ENCODE measurements around the gene NFATC1.

NFATC1 gene

DNA sequence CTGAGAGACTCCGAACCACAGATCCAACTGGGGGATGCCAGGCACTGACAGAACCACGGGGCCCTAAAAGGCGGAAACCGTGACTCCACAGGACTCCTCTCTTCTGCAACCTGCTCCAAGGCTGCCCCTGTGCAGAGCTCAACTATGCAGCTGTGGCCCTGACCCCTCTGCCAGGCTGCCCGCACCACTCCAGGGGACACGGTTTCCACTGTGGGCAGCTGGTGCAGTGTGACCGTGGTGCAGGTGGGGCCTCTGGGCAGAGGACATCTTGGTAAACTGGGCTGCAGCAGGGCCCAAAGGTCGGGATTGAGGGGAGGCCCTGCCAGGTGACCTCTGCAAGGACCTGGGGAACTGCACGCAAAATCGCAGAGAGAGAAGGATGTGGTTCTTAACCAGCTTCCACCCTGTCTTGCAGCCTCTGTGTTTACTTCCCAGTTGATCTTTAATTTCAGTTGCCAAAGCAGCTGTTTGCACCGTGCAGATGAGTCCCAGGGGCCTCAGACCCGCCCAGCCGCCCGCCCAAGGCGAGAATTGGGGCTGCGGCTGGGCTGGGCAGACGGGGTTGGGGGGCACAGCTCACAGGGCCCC is 179.3 kb downstream of the NFATC1 start:
- no peak for DNase-seq (ENCODE audit: low spot score)

DNA sequence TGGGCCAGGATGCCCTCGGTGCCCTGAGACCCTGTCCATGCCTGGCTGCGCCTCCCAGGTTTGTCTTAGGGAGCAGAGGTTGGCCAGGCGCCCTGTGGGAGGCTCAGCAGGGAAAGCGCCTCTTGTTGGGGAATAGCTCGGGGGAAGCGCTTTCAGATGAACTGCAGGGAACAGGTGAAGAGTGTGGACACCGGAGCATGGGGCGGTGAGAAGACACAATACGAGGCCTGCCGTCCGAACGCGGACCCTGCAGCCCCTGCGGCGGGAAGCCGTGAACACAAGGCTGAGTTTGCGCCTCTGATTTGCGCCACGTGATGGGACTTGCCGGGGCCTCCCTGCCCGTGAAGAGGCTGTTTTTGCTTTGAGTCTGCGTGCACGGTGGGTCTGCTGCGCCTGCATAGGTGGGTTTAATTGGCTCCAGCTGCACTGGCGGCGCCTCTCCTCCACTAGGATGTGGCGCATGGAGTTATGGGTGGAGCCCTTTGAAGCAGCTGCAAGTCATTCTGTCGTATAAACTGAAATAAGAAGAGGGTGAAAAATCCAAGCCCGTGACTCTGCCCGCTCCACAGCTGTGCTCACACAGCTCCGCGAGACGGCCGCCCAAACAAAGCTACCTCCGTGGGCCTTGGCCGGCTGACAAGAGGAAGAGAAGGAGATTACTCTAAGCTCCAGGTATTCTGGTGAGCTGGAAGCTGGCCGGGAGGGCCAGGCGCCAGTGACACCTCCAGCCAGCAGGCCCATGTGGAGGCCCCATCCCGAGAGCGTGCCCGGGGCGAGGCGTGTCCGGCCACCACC is 180.4 kb downstream of the NFATC1 start:
- no peak for DNase-seq (ENCODE audit: low spot score)

DNA sequence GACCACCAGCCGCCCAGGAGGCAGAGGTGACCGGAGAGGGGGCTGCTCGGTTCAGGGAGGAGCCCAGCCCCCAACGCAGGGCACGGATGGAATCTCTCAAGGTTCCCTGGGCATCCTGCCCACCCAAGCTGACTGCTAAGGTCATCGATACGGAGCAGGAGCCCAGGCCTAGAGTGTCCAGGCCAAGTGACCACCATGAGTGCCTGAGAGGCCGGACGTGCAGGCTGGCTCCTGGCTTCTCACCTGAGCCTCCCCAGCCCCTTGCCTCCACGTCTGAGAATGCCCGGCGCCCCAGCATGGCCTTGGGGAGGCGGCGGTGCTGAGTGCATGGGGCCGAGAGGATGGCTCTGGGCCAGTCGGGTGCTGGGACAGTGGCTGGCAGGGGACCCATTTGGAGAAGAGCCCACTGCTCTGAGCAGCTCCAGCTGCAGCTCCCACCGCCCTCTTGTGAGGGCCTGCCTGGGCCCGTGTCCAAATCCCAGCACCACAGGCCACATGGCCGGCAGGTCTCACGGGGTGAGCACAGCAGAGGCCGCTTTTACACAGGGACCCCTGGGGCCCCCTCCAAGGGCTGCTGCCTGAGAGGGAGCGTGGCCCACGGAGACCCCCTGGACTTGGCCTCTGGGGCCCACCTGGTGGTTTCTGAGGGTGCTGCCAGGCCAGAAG is 181.1 kb downstream of the NFATC1 start:
- DNase-seq (ENCODE audit: low spot score) = no peak

DNA sequence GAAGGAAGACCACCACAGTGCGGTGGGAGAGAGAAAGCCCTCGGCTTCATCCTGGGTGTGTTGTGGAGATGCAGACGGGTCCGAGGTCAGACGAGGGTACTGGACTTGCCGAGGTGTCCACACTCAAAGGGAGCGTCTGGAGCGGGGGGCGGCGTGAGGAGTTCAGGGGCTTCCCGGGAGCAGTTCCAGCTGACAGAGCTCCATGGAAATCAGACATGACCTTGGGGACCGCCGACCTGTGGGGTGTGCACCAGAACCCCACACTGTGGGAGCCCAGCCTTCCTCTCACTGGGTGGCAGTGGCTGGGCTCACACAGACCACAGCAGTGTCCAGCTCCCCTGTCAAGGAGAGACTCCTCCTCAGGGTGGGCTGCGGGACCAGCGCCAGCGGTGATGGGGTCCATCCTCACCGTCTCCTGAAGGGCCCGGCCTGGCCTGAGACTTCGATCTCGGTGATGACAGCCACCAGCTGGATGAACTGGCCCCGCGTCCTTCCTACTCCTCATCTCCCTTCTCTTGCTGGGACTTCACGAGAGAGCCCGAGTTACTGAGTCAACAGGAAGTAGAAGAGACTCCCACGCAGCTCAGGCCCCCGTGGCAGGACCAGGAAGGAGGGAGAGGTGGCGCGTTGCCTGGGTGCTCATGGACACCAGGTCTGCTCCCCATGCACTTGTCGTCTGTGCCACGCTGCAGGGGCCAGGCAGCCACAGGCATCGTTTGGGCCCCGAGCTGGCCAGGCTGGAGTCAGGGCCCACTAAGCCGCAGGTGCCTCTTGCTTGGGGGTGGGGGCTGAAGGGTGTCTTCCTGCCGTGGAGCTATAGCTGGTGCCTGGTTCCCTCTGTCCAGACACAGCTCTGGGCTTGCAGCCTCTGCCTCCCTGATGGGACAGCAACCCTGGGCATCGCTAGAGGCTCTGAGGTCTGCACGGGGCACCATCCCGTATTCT is 182.0 kb downstream of the NFATC1 start:
- no peak for DNase-seq (ENCODE audit: low spot score)

DNA sequence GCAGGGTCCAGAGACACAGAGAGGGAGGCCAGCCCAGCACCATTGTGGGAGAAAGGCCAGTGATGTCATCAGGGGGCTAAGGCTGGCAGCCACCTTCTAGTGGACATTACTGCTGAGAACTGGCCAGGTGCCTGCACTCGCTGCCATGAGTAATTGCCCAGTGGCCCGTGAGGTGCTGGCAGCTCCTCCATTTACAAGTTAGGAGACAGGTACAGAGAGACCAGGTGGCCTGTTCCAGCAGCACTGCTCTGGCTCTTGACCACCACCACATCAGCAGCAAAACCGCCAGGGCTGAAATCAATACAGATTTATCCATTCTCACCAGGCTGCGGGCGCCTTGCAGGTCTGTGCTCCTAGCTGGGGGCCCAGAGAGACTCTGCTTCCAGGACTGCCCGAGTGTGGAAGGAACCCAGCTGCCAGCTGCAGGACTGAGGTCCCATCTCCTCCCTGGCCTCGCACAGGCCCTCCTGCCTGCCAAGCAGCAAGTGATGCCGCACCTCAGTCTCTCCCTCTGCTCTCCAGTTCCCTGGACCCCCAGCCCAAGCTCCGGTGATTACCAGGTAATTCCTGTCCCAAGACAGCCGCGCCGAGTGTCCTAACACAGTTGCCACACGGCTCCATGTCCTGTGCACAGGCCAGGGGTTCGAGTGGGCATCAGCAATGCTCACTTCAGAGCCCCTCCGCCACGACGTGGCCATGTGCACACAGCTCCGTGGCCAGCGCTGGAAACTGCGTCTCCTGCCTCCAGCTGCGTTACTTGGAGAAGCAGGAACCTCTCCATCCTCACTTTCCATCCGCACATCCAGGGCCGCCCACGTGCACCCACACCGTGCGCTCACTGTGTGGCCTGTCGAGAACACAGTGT is 182.9 kb downstream of the NFATC1 start:
- DNase-seq (ENCODE audit: low spot score) = no peak

All from cerebellar cortex (tissue), 1 donor.